HL-60 (cell line): ENCODE results near the gene DPP10.

ENCODE experiments used
- DNase-seq, 2 experiments: peaks; one replicate each; pipeline ENCODE4 v3.0.0-alpha.2; 2010 to 2020; ENCODE audit warnings: low read depth in 1 of 2, low spot score in 1 of 2
- H3K27ac ChIP-seq: fragments of 250-450 bp; sonication (Bioruptor Pico); replicated peaks from 2 replicates; pipeline ENCODE4 v1.5.1; 2020; ENCODE audit warnings: mild to moderate bottlenecking, moderate library complexity
- H3K27me3 ChIP-seq: fragments of 250-450 bp; sonication (Bioruptor Pico); 2 replicates; pipeline ENCODE4 v1.5.1; 2021; ENCODE audit warnings: mild to moderate bottlenecking, moderate library complexity; ENCODE audit not compliant: insufficient read depth, poor library complexity, severe bottlenecking
- H3K4me3 ChIP-seq: replicated peaks from 2 replicates; pipeline ENCODE4 v1.5.1; 2011; ENCODE audit warnings: mild to moderate bottlenecking, control low read depth, low read length; ENCODE audit not compliant: insufficient read depth
- GABPA ChIP-seq: IDR thresholded peaks from 2 replicates; pipeline ENCODE4 v1.6.1; 2012; ENCODE audit warnings: low read depth
- POLR2AphosphoS5 ChIP-seq: IDR thresholded peaks from 2 replicates; pipeline ENCODE4 v1.6.1; 2012; ENCODE audit warnings: low read depth
- SPI1 ChIP-seq: IDR thresholded peaks from 2 replicates; pipeline ENCODE4 v1.6.1; 2012; ENCODE audit warnings: low read depth, mild to moderate bottlenecking, borderline replicate concordance
- TF ChIP-seq, protein P1 (sequence below): IDR thresholded peaks from one replicate; pipeline ENCODE4 v1.5.1; 2011; ENCODE audit warnings: low read length, control low read depth, inconsistent platforms; ENCODE audit not compliant: insufficient read depth
- TF ChIP-seq, protein P2 (sequence below): IDR thresholded peaks from 2 replicates; pipeline ENCODE4 v1.6.1; 2012; ENCODE audit warnings: low read depth; ENCODE audit not compliant: insufficient replicate concordance

DPP10 gene

DNA sequence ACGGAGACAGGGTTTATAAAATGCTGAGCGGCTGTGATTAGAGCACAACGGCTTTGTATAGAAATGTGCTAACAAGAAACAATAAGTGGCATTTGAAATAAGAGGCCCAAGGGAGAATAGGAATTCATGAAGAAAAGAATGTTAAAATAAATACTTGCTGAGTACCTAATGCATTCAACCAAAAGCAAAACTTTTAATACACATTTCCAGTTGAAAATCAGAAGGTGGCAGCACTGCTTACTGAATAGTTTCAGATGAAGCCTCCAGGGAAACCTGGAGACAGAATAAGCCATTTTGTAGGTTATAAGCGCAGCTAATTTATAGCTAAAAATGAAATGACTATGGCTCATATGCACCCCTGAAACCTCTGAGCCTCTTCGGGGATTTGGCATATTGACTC lies 286.6 kb downstream of the DPP10 start:
- DNase-seq = no peak
- H3K27ac ChIP-seq = no peak overlapping the region
- TF ChIP-seq, protein P1, sequence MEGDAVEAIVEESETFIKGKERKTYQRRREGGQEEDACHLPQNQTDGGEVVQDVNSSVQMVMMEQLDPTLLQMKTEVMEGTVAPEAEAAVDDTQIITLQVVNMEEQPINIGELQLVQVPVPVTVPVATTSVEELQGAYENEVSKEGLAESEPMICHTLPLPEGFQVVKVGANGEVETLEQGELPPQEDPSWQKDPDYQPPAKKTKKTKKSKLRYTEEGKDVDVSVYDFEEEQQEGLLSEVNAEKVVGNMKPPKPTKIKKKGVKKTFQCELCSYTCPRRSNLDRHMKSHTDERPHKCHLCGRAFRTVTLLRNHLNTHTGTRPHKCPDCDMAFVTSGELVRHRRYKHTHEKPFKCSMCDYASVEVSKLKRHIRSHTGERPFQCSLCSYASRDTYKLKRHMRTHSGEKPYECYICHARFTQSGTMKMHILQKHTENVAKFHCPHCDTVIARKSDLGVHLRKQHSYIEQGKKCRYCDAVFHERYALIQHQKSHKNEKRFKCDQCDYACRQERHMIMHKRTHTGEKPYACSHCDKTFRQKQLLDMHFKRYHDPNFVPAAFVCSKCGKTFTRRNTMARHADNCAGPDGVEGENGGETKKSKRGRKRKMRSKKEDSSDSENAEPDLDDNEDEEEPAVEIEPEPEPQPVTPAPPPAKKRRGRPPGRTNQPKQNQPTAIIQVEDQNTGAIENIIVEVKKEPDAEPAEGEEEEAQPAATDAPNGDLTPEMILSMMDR = no peak
- TF ChIP-seq, protein P2, sequence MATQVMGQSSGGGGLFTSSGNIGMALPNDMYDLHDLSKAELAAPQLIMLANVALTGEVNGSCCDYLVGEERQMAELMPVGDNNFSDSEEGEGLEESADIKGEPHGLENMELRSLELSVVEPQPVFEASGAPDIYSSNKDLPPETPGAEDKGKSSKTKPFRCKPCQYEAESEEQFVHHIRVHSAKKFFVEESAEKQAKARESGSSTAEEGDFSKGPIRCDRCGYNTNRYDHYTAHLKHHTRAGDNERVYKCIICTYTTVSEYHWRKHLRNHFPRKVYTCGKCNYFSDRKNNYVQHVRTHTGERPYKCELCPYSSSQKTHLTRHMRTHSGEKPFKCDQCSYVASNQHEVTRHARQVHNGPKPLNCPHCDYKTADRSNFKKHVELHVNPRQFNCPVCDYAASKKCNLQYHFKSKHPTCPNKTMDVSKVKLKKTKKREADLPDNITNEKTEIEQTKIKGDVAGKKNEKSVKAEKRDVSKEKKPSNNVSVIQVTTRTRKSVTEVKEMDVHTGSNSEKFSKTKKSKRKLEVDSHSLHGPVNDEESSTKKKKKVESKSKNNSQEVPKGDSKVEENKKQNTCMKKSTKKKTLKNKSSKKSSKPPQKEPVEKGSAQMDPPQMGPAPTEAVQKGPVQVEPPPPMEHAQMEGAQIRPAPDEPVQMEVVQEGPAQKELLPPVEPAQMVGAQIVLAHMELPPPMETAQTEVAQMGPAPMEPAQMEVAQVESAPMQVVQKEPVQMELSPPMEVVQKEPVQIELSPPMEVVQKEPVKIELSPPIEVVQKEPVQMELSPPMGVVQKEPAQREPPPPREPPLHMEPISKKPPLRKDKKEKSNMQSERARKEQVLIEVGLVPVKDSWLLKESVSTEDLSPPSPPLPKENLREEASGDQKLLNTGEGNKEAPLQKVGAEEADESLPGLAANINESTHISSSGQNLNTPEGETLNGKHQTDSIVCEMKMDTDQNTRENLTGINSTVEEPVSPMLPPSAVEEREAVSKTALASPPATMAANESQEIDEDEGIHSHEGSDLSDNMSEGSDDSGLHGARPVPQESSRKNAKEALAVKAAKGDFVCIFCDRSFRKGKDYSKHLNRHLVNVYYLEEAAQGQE = no peak
- H3K27me3 ChIP-seq = no peaks in the 10 kb centered on the region
- H3K4me3 ChIP-seq = no peak overlapping the region

DNA sequence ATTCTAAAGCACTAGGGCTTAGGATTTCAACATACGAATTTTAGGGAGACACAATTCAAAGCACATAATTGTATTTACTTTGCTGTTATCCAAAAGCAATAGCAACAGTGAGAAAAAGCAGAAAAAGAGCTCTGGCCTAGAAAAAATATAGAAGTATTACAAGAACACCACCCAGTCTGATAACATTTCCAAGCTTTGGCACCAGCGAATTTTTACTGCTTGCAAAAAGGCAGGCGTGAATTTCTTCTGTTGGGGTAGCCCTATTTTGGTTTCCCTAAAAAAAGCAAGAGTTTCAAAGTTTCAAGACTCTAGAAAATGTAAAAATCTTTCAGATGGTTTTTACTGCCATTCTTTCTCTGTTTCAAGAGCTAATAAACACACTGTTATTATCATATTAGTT lies 292.7 kb downstream of the DPP10 start:
- H3K4me3 ChIP-seq = no peak overlapping the region
- TF ChIP-seq, protein P1 = no peak
- no peak for TF ChIP-seq SPI1
- TF ChIP-seq GABPA = no peak
- TF ChIP-seq, protein P2 = no peak
- no peak for TF ChIP-seq POLR2AphosphoS5
- DNase-seq = no peak
- H3K27me3 ChIP-seq = no peaks in the 10 kb centered on the region
- no peak overlapping the region for H3K27ac ChIP-seq

DNA sequence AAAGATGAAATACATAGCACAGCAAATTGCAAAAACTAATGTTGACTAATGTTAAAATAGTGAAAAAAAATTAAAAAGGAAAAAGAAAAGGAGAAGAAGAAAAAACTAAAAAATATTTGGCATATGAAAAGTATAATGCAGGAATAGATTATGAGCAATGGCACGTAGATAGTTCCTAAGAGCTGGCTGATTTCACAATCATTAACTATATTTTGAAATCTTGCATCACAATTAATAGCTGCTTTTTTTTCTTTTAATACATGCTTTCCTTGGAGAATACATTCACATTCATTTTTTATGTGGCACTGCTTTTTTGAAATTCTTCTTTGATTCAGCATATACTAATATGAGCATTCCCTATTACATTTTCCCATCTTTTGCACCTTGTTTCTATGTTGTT lies 299.8 kb downstream of the DPP10 start:
- TF ChIP-seq POLR2AphosphoS5 (no peak), GABPA (no peak), SPI1 (no peak)
- TF ChIP-seq, protein P2 = no peak
- TF ChIP-seq, protein P1 = no peak
- Histone ChIP-seq H3K4me3 (no peak overlapping the region), H3K27me3 (no peaks in the 10 kb centered on the region), H3K27ac (no peak overlapping the region)
- no peak for DNase-seq
